Dendritic cell treated with granulocyte-macrophage colony-stimulating factor and Interleukin-4, amounts not matched to agents 40 ng/mL and 50 ng/mL, for 4 days (primary cell): Measurements from ENCODE around the gene JAZF1.

Source experiments
- H3K27ac Mint-ChIP-seq: one replicate; pipeline ENCODE4 v1.8.0; 2022; ENCODE audit warnings: mild to moderate bottlenecking, mixed read lengths
- H3K27me3 Mint-ChIP-seq: one replicate; pipeline ENCODE4 v1.8.0; 2022; ENCODE audit warnings: mild to moderate bottlenecking, mixed read lengths
- H3K36me3 Mint-ChIP-seq: one replicate; pipeline ENCODE4 v1.8.0; 2022; ENCODE audit warnings: low read depth, mixed read lengths
- H3K4me1 Mint-ChIP-seq: one replicate; pipeline ENCODE4 v1.8.0; 2022; ENCODE audit warnings: low read depth, mixed read lengths
- H3K4me3 Mint-ChIP-seq: one replicate; pipeline ENCODE4 v1.8.0; 2022; ENCODE audit warnings: mild to moderate bottlenecking, moderate library complexity, mixed read lengths
- H3K9me3 Mint-ChIP-seq: one replicate; pipeline ENCODE4 v1.8.0; 2022; ENCODE audit warnings: mixed read lengths
- intact Hi-C: fragments of 100-400 bp; cut with micrococcal nuclease; formaldehyde crosslinking; loops from one replicate; pipeline ENCODE4 v1.15.0; 2022

The JAZF1 gene

GRCh38 chr7:28088901-28089714 lies 91.5 kb downstream of the JAZF1 start:
- intact Hi-C loops, result loop anchor here (5.0 kb wide), 1 partner anchor 897 kb away; no protein-coding TSS in a partner anchor
- H3K4me1 Mint-ChIP-seq, result peaks cover 51% of the 10 kb centered on the region
- H3K27ac Mint-ChIP-seq, result peak overlapping the region; percentile 80
- H3K4me3 Mint-ChIP-seq, result no peak overlapping the region
- no peaks in the 10 kb centered on the region for H3K27me3 Mint-ChIP-seq
- H3K9me3 Mint-ChIP-seq, result no peaks in the 10 kb centered on the region
- peaks cover 5% of the 10 kb centered on the region for H3K36me3 Mint-ChIP-seq

GRCh38 chr7:28088032-28088431 lies 92.6 kb downstream of the JAZF1 start:
- no peak overlapping the region for H3K4me3 Mint-ChIP-seq
- peaks cover 52% of the 10 kb centered on the region for H3K4me1 Mint-ChIP-seq
- intact Hi-C loops, result loop anchor here (5.0 kb wide), 1 partner anchor 896 kb away; no protein-coding TSS in a partner anchor
- peak overlapping the region; percentile 80 for H3K27ac Mint-ChIP-seq
- H3K36me3 Mint-ChIP-seq, result no peaks in the 10 kb centered on the region
- H3K9me3 Mint-ChIP-seq, result no peaks in the 10 kb centered on the region
- H3K27me3 Mint-ChIP-seq, result no peaks in the 10 kb centered on the region

- Mint-ChIP-seq H3K4me3 (no peak overlapping the region), H3K27ac (no peak overlapping the region), H3K9me3 (no peaks in the 10 kb centered on the region), H3K27me3 (no peaks in the 10 kb centered on the region), H3K36me3 (no peaks in the 10 kb centered on the region), H3K4me1 (peaks cover 68% of the 10 kb centered on the region)
- intact Hi-C loops, result loop anchor here (5.0 kb wide), 1 partner anchor 894 kb away; no protein-coding TSS in a partner anchor
These were observed 94.4 kb downstream of the JAZF1 start for GRCh38 chr7:28086198-28086597.

GRCh38 chr7:28083998-28084985 lies 96.3 kb downstream of the JAZF1 start:
- Mint-ChIP-seq H3K9me3 (no peaks in the 10 kb centered on the region), H3K27ac (peak overlapping the region; percentile 60), H3K4me3 (no peak overlapping the region), H3K36me3 (no peaks in the 10 kb centered on the region), H3K4me1 (peaks cover 67% of the 10 kb centered on the region), H3K27me3 (no peaks in the 10 kb centered on the region)
- intact Hi-C loops, result no loop called here

GRCh38 chr7:28083164-28083997 lies 97.2 kb downstream of the JAZF1 start:
- Mint-ChIP-seq H3K36me3 (no peaks in the 10 kb centered on the region), H3K9me3 (no peaks in the 10 kb centered on the region), H3K4me1 (peaks cover 58% of the 10 kb centered on the region), H3K27me3 (no peaks in the 10 kb centered on the region), H3K27ac (peak overlapping the region; percentile 60), H3K4me3 (no peak overlapping the region)
- intact Hi-C loops, result no loop called here

GRCh38 chr7:28082071-28082470 lies 98.5 kb downstream of the JAZF1 start:
- Mint-ChIP-seq H3K9me3 (no peaks in the 10 kb centered on the region), H3K36me3 (no peaks in the 10 kb centered on the region), H3K4me1 (peaks cover 57% of the 10 kb centered on the region), H3K27ac (peak overlapping the region; percentile 6), H3K27me3 (no peaks in the 10 kb centered on the region), H3K4me3 (no peak overlapping the region)
- intact Hi-C loops, result no loop called here

GRCh38 chr7:28081016-28081415 lies 99.6 kb downstream of the JAZF1 start:
- H3K9me3 Mint-ChIP-seq, result no peaks in the 10 kb centered on the region

GRCh38 chr7:28078036-28078901 lies 102.3 kb downstream of the JAZF1 start:
- intact Hi-C loops, result no loop called here
- Mint-ChIP-seq H3K9me3 (no peaks in the 10 kb centered on the region), H3K4me3 (no peak overlapping the region), H3K36me3 (no peaks in the 10 kb centered on the region), H3K27ac (no peak overlapping the region), H3K27me3 (no peaks in the 10 kb centered on the region), H3K4me1 (peaks cover 37% of the 10 kb centered on the region)

More at GRCh38 chr7:28081016-28081415, 99.6 kb downstream of the JAZF1 start:
- Mint-ChIP-seq H3K4me1 (peaks cover 51% of the 10 kb centered on the region), H3K4me3 (no peak overlapping the region), H3K27me3 (no peaks in the 10 kb centered on the region), H3K36me3 (no peaks in the 10 kb centered on the region), H3K27ac (no peak overlapping the region)
- intact Hi-C loops, result no loop called here

GRCh38 chr7:28077616-28078015 lies 103.0 kb downstream of the JAZF1 start:
- Mint-ChIP-seq H3K9me3 (no peaks in the 10 kb centered on the region), H3K4me1 (peaks cover 31% of the 10 kb centered on the region), H3K27me3 (no peaks in the 10 kb centered on the region), H3K27ac (no peak overlapping the region), H3K4me3 (no peak overlapping the region), H3K36me3 (no peaks in the 10 kb centered on the region)
- intact Hi-C loops, result no loop called here

GRCh38 chr7:28076423-28077200 lies 104.0 kb downstream of the JAZF1 start:
- Mint-ChIP-seq H3K27ac (no peak overlapping the region), H3K36me3 (no peaks in the 10 kb centered on the region), H3K9me3 (no peaks in the 10 kb centered on the region), H3K4me1 (peaks cover 23% of the 10 kb centered on the region), H3K27me3 (no peaks in the 10 kb centered on the region), H3K4me3 (no peak overlapping the region)
- intact Hi-C loops, result no loop called here

- Mint-ChIP-seq H3K4me3 (no peak overlapping the region), H3K36me3 (no peaks in the 10 kb centered on the region), H3K4me1 (peaks cover 15% of the 10 kb centered on the region)
These were observed 104.8 kb downstream of the JAZF1 start for GRCh38 chr7:28075674-28076358.

More at GRCh38 chr7:28075674-28076358, 104.8 kb downstream of the JAZF1 start:
- intact Hi-C loops, result no loop called here
- no peak overlapping the region for H3K27ac Mint-ChIP-seq
- no peaks in the 10 kb centered on the region for H3K9me3 Mint-ChIP-seq
- no peaks in the 10 kb centered on the region for H3K27me3 Mint-ChIP-seq
